Measurements from ENCODE around the gene KLHL34.

- TF ChIP-seq CTCF (IDR thresholded peaks at IDR 0.05): no peak
- no peak for TF ChIP-seq POLR2AphosphoS5 (IDR thresholded peaks at IDR 0.05)
- TF ChIP-seq POLR2A (IDR thresholded peaks at IDR 0.05): no peak
These were observed 4.6 kb upstream of the KLHL34 start for GRCh38 chrX:21662761-21663160.
